Hematopoietic multipotent progenitor cell treated with erythropoietin and hydrocortisone succinate and interleukin-3 and kit ligand, for 4 days (in vitro differentiated cells): ENCODE results near the gene ABHD3.
"Not testable (repeated sequence)": the region's sequence is repeated elsewhere in the genome, so short reads cannot be mapped to it uniquely, and the experiment has no call there.

ENCODE experiments used
- DNase-seq: peaks from one replicate; pipeline ENCODE4 v3.0.0-alpha.2; 2015

Gene ABHD3

DNA sequence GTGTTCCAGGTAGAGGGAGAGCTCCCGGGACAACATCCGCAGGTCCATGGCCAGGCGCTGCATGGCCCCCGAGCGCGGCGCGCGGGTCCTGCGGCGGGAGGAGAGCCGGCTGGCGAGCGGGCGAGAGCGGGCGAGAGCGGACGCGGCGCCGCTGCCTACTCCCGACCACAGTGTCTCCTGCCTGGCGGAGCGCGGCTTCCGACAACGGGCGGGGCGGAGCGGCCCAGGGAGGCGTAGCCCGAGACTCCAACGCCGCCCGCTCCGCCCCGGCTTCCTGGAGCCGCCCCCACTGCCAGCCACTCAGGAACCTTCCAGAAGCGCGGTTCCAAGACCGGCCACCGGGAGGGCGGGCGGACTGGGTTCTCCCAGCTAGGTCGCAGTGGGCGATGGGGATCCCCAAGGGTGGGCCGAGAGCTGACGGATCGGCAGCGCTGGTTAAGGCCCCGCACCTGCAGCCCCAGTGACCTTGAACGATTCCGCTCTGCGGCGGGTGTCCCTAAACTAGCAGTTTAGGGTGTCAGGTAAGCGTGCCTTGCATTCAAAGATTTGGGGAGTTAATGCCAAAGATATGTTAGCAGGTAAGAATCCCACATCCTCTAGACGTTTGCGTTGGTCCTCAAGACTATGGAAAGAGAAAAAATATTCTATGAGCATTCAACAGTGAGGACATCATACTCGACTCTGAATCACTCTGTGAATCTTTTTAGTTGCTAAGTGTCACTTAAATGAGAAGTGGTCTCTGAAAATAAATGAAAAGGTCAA is at the start of gene ABHD3:
Gene ABHD3, minus strand, starts transcription at position 172 of the 762 bp plus-strand sequence. Its CDS starts 109 bp downstream, at position 63.
- DNase-seq = peak; percentile 97

DNA sequence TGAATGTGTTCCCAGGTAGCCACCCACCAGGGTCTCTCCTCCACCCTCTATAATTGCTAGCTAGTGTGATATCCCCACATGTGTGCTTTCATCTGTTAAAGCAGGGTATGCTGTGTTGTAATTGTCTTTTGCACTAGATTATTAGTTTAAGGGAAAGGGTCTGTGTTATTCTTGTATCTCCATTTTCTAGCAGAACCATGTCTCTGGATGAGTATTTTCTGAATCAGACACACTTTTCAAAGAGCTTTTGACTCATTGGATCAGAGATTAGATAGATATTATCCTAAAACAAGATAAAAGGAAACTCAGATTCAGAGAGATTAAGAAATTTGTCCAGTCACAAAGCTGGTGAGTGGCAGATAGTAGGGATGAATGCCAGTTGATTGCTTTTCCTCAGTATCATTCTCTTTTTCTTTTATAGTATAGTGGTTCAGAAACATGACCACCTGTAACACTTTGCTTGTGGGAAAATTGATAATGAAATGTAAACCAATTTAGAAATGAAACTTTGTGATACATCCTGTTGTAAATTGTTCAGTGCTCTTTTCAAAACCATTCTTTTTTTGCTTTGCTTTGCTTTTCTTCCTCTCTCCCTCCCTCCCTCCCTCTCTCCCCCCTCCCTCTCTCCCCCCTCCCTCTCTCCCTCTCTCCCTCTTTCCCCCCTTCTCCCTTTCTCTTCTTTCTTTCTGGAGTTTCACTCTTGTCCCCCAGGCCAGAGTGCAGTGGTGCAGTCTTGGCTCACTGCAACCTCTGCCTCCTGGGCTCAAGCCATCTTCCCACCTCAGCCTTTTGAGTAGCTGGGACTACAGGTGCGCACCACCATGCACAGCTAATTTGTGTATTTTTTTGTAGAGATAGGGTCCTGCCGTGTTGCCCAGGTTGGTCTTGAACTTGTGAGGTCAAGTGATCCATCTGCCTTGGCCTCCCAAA is 43.5 kb upstream of the ABHD3 start:
- no peak for DNase-seq

DNA sequence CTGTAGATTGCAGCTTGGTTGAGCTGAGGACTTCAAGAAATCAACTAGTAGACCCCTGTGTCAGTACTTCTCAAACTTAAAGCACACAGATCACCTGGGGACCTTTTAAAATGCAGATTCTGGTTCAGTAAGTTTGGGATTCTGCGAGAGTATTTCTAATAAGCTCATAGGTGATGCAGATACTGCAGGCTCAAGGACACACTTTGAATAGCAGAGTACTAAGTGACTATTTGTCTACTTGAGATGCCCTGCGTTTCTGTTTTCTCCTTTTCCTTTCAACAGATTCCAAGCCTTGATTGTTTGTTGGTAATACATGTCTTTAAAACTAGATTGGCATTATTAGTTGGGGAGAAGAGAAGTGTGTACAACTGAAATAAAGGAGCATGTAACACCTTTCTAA is 42.7 kb upstream of the ABHD3 start:
- DNase-seq = no peak

GRCh38 chr18:21745231-21745630 is 40.7 kb upstream of the ABHD3 start:
- DNase-seq = peak; percentile 49

DNA sequence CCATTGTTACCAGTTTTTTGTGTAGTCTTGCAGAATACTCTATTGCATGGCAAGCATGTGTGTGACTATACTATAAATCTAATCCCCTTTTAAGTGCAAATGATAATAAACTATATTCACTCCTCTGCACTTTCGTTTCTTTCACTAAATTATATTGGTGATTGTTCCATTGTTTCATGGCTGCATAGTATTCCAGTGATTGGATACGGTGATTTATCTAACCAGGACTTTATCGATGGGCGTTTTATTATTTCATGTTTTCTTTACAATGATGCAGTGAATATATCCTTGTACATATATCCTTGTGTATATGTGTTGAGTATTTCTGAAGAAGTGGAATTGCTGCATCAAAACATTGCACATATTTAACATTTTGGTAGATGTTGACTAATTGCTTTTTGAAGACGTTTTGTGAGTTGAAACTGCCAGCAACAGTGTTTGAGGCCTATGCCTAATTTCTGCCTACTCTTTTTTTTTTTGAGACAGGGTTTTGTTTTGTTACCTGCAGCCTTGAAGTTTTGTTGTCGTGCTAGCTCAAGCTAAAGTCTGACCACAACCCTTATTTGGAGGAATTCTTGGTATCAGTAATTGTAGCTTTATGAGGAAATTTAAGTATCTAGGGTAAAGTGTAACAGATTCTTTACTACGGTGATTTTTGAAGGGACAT is 38.7 kb upstream of the ABHD3 start:
- DNase-seq = no peak

- no peak for DNase-seq
These were observed 37.7 kb upstream of the ABHD3 start for GRCh38 chr18:21742315-21742687.

- peak; percentile 56 for DNase-seq
These were observed 37.2 kb upstream of the ABHD3 start for GRCh38 chr18:21741562-21742314.

DNA sequence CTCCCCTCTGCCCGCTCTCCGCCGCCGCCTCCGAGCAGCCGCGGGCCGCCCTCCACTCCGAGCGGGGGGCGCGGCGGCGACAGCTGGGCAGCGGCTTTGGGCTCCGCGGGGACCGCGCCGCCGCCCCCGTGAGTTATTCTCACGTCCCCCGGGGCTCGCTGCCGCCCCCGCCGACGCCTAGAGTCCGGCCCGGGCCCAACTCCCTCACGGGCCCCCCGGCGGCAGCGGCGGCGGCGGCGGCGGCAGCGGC is 36.7 kb upstream of the ABHD3 start:
- DNase-seq = no peak

- peak; percentile 99 for DNase-seq
These were observed 36.2 kb upstream of the ABHD3 start, which contains the start of gene MIB1 for GRCh38 chr18:21740538-21741311. Gene MIB1 (plus strand): TSS chr18:21740792. CDS start chr18:21741584, 792 bp downstream.

DNA sequence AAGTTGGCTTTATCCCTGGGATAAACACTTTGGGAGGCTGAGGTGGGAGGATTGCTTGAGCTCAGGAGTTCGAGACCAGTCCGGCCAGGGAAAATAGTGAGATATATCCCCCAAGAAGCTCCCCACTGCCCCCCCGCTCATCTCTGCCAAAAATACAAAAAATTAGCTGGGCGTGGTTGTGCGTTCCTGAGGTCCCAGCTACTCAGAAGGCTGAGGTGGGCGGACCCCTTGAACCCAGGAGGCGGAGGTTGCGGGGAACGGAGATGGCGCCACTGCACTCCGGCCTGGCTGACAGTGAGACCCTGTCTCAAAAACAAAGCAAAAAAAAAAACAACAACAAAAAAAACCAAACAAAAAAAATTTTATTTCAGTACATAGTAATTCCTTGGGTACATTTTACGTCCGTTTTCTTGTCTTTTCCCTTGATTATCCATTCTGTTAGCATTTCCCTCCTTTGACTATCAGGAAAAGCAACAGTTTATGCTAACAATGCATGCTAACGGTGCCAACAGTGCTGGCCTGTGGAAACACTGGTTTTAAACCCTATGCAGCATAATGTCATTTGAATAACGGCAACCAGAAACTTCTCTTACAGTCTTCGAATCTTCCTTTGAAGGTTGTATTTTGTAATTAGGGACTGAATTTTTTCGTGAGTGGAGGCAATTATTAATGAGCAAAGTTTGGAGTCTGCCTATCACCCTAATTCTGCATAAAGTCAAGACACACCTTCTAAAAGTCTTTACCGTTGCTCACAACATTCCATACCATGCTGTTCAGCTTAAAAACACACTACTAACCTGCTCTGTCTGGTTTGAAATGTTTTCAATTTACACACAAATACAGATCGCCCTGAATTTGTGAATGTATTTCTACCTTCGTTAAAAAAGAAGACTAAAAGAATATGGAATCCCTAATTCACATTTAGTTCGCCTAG is 35.3 kb upstream of the ABHD3 start:
- no peak for DNase-seq

- DNase-seq = not testable (repeated sequence)
These were observed 32.4 kb upstream of the ABHD3 start for GRCh38 chr18:21736926-21737325.

DNA sequence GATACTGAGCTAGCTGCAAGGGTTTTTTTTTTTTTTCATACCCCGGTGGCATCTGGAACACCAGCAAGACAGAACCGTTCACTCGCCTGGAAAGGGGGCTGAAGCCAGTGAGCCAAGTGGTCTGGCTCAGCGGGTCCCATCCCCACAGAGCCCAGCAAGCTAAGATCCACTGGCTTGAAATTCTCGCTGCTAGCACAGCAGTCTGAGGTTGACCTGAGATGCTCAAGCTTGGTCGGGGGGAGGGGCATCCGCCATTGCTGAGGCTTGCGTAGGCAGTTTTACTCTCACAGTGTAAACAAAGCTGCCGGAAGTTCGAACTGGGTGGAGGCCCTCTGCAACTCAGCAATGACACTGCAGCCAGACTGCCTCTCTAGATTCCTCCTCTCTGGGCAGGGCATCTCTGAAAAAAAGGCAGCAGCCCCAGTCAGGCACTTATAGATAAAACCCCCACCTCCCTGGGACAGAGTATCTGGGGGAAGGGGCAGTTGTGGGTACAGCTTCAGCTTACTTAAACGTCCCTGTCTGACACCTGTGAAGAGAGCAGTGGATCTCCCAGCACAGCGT is 31.0 kb upstream of the ABHD3 start:
- no peak for DNase-seq

DNA sequence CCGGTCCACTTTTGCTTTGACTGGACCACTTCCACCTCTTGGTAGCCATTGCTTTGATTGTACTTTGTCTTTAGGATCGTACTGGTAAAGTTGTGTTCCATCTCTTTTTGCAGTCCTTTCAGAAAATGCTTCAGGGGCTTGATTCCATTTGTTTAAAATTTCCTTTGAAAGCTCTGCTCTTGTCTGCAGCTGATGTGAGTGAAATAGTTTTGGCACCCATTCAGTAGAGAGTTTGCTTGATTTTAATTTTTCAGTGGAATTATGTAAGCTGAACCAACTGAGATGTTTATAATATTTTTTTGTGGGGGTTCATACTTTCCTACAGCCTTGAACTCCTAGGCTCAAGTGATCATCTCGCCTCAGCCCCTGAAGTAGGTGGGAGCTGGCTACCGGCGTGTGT is 28.4 kb upstream of the ABHD3 start:
- no peak for DNase-seq

DNA sequence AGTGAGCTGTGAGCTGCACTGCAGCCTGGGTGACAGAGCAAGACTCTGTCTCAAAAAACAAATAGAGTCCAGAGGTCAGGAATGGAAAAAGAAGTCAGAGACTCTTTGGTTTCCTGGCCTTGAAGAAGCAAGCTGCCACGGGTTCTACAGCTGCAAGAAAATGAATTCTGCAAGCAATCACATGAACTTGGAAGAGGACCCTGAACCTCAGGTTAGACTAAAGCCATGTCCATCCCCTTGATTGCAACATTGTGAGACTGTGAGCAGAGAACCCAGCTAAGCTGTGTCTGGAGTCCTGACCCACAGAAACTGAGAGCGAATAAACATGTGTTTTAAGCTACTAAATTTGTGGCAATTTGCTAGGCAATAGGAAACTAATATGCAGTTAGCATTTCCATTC is 23.1 kb upstream of the ABHD3 start:
- DNase-seq = no peak

GRCh38 chr18:21725201-21725600 is 20.6 kb upstream of the ABHD3 start:
- no peak for DNase-seq

- DNase-seq = no peak
These were observed 18.1 kb upstream of the ABHD3 start for GRCh38 chr18:21722687-21723086.

GRCh38 chr18:21714474-21714873 is 9.9 kb upstream of the ABHD3 start:
- no peak for DNase-seq

DNA sequence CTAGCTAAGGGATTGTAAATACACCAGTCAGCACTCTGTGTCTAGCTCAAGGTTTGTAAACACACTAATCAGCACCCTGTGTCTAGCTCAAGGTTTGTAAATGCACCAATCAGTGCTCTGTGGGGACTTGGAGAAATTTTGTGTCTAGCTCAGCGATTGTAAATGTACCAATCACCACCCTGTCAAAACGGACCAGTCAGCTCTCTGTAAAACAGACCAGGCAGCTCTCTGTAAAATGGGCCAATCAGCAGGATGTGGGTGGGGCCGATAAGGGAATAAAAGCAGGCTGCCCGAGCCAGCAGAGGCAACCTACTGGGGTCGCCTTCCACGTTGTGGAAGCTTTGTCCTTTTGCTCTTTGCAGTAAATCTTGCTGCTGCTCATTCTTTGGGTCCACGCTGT is 2.6 kb upstream of the ABHD3 start:
- not testable (repeated sequence) for DNase-seq

DNA sequence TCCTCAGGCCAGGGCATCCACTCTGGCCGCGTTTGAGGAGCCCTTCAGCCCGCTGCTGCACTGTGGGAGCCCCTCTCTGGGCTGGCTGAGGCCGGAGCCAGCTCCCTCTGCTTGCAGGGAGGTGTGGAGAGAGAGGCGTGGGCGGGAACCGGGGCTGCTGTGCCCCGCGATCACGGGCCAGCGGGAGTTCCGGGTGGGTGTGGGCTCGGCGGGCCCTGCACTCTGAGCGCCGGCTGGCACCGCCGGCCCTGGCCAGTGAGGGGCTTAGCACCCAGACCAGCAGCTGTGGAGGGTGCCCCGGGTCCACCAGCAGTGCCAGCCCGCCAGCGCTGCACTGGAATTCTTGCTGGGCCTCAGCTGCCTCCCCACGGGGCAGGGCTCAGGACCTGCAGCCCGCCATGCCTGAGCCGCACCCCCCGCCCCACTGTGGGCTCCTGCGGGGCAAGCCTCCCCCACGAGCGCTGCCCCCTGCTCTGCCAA is 1.9 kb upstream of the ABHD3 start:
- DNase-seq = no peak

DNA sequence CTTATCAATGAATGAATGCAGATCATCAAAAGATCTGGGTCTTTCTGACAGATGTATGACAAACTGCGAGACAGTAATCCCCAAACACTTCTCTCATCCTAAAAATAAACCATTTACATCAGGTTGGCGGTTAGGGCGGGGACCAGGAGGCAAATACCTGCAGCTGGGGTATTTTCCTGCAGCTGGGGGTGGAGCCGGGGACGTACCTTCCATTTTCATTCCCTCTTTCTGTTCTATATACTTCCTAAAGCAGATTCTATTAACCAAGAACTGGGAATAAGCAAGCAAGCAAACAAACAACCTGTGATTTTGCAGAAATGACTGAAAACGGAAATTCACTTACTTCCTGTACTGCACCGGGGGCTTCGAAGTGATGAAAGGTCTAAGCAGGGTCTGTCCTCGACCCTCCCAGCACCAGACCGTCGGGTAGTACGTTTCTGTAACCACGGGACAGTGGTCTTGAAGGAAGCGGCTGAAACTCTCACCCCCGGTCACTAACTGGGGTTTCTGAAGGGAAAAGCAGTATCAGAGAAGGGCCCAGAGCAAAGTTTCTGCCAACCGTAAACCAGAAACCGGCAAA is 1.2 kb downstream of the ABHD3 start:
- DNase-seq = no peak
